ENCODE measurements around the gene CCDC91.

DNA sequence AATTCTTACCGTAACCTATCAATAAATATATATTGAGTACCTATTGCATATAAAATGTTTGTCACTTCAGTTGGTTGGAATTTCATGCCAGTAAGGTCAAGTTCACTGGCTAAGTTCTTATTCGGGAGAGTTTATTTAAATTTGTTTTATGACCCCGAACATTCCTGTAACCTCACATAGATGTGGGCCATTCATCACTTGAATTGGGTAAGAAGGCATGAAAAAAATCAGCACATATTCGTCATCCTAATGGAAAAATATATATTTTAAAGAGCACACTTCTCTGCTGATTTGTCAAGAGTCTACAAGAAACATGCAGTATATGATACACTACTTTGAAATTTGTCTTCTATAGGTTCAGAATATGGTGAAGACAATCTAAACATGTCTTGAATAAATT, 263.4 kb downstream of the CCDC91 start:
- TF ChIP-seq CHCHD3 (CRISPR knock-in tag; IDR thresholded peaks at IDR 0.05), result no peak
- no peak for TF ChIP-seq HMG20A (CRISPR knock-in tag; conservative IDR thresholded peaks at IDR 0.05)
- no peak for TF ChIP-seq DMBX1 (CRISPR knock-in tag; IDR thresholded peaks at IDR 0.05; ENCODE audit: borderline replicate concordance)
- no peak for TF ChIP-seq EP300 (IDR thresholded peaks at IDR 0.05; ENCODE audit: low read length)
